Measurements from ENCODE around the gene TMEM151B.
A peak's percentile ranks its signal among the peaks of the same experiment; 100 is the strongest.

Gene TMEM151B

DNA sequence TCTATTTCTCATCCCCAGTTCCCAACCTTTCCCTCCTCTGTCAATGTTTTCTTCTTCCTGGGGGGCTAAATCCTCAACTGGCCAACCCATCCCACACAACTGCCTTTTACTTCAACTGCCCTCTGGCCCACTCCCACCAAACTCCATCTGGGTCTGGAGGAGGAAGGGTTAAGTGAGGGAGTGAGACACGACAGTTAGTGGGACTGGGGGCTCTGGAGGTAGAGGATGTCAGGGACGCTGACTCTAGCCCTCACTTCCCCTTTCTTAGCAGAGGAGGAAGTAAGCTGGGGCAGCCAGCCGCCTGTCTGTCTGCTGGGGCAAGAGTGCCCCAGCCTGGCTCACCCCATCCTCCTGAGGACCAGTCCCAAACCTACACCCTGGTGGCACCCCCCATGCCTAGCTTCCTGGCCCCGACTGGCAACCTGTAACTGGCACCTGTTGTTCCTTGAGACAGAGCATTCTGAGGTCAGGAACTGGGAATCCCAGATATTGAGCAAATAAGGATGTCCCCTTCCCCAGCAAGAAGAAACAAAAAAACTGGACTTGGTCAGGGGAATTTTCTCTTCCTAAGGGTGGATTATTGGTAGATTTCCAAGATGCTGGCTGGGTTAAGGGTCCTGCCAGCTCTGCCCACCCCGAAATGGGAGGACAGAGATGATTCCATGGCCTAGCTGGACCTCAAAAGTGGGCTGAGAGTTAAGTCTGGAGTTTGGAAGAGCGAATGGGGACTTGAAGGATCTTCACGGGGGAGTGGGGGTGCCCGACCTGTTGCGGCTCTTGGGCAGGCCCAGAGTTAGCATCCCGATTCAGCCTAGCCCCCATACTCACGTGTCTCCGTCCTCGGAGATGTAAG is 5.9 kb upstream of the TMEM151B start:
- ATAC-seq, result peak; percentile 37
- DNase-seq, result peak; percentile 53

DNA sequence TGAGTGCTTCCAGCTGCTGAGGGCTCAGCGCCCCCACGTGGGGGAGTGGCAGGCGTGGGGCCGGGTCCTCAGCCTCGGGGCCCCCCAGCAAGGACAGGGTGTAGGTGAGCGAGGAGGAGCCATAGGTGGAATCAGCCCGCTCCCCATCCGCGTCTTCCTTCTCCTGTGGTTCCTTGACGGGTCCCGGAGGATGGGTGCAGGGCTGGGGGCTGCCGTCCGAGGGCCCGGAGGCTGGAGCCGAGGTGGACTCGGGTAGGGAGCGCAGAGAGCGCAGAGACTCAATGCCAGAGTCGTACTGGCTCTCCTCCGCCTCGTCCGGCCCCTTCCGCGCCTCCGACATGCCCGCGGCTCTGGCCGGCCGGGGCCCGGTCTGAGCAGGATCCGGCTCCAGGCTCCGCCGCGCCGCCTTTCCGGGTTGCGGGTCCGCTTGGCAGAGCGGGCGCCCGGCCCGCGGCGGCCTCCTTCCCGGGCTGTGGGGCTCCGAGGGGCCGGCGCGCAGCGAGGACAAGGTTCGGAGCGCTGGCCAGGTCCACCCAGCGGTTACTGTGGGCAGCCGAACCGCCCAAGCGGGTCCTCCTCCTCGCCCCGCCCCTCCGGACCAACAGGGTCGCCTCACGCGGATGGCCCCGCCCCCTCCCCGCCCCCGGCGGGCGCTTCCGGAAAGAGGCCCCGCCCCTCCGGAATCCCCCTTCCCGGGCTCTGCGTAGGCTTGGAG is 5.1 kb upstream of the TMEM151B start, which contains the start of gene NFKBIE:
NFKBIE (minus strand) TSS at position 545 of the 715 bp plus-strand sequence; CDS start at position 340, 205 bp downstream.
- DNase-seq, result peak; percentile 98
- ATAC-seq, result peak; percentile 67

DNA sequence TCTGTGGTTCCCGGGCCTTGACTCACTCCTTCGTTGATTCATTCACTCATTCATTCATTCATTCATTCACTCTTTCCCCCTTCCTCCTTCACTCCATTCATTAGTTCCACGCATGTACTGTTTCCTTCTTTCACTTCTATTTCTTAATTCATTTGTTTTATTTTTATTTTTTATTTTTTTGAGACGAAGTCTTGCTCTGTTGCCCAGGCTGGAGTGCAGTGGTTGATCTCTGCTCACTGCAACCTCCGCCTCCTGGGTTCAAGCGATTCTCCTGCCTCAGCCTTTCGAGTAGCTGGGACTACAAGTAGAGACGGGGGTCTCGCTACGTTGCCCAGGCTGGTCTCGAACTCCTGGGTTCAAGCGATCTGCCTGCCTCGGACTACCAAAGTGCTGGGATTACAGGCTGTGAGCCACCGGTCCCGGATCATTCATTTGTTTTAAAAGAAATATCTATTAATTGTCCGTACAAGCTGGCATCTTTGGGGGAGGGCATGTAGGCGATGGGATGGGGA is 4.5 kb upstream of the TMEM151B start:
- no peak for ATAC-seq
- no peak for DNase-seq

- ATAC-seq (no peak), DNase-seq (no peak)
Measured at GRCh38 chr6:44266347-44266746, 3.9 kb upstream of the TMEM151B start.

DNA sequence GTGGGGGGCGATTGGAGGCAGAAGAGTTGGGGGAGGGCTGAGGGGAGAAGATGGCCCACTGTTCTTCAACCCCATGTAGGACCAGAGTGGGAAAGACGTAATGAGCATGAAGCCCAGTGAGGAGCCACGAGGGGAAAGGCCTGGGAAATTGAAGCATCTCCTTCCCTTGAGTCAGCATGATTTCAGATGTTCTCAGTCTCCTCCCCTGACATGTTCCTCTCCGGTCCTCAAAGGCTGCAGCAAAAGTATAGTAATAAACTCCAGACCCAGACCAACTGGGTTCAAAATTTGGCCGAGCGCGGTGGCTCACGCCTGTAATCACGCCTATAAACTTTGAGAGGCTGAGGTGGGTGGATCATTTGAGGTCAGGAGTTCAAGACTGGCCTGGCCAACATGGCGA is 3.0 kb upstream of the TMEM151B start:
- no peak for DNase-seq
- no peak for ATAC-seq

DNA sequence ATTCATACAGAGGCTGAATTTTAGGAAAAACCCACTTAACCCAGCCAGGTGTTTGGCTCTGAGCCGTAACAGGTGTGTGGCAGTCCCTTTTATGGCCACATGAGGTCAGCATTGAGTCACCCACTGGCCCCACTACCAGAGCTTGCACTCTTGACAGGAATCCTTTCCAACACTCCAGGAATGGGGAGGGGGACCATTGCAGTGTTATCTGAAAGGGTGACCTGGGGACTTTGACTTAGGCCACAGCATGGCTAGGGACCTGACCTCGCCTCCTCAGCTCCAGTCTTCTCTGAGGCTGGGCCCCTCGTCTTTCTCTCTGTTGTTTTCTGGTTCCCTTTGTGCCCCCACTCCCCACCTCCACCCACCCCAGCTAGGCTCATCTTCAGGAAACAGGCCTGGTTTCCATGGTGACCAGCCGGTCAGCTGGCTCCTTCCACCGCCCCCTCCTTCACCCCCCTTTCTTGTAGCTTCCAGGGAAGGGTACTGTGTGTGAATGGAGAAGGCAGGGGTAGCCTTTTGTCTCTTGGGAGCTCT is 2.1 kb upstream of the TMEM151B start:
- ATAC-seq, result no peak

GRCh38 chr6:44269178-44269920 is 901 bp upstream of the TMEM151B start:
- DNase-seq (no peak), ATAC-seq (no peak)

More for the DNA sequence above, 2.1 kb upstream of the TMEM151B start:
- DNase-seq, result peak; percentile 70

DNA sequence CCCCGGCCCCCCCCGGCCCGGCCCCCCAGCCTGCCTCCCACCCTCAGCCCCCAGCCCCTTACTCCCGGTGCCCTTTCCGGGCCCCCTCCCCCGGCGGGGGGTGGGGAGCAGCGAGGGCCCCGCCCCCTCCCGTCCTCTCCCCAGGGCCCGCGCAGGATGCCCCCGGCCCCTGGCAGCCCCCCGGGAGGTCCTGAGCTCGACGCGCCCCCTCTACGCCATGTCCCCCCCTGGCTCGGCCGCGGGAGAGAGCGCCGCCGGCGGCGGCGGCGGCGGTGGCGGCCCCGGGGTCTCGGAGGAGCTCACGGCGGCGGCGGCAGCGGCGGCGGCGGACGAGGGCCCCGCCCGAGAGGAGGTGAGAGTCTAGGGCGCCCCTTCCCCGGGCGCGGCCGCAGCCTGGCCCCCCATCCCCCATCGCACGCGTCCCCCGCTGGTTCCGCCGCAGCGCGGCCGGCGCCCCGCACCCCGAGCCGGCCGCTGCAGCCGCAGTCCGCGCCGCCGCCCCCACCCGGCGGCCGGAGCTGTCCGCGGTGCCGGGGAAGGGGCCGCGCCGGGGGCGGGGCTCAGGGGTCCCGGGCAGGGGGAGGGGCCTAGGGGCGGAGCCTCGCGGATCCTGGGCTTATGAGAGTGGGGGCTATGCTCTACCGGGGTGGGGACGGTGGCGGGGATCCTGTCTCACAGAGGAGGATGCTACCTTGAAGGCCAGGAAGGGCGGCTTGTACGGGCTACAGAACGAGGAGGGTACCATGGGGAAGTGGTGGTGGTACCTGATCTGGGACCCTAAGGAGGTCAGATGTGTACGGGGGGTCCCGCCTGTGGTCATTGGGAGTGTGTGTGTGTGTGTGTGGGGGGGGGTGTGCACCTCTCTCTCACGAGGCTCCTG is 516 bp downstream of the TMEM151B start:
- DNase-seq, result no peak

GRCh38 chr6:44271406-44271723 is 1.1 kb downstream of the TMEM151B start:
- no peak for ATAC-seq
- DNase-seq, result no peak

More for the DNA sequence above, 516 bp downstream of the TMEM151B start:
- ATAC-seq, result no peak

- DNase-seq, result no peak
- no peak for ATAC-seq
Measured at GRCh38 chr6:44271914-44272313, 1.7 kb downstream of the TMEM151B start.

DNA sequence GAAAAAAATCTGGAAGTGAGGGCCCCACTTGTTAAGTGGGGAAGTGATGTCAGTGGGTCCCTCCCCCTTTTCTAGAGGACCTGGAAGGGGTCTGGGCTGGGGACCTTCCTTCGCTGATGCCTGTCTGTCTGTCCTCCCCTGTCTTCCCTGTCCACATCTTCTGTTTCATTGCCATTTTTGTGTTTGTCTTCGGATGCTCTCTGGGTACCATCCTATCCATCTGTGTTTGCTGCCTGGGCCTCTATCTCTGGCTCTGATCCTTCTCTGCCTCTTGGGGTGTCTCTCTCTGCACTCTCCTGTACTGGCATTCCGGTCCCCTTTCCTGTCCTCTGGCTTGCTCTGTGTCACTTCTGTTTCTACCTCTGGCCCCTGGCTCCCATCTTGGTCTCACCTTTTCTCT is 2.3 kb downstream of the TMEM151B start:
- no peak for DNase-seq
- no peak for ATAC-seq

GRCh38 chr6:44272999-44273566 is 2.8 kb downstream of the TMEM151B start:
- DNase-seq (no peak), ATAC-seq (no peak)

DNA sequence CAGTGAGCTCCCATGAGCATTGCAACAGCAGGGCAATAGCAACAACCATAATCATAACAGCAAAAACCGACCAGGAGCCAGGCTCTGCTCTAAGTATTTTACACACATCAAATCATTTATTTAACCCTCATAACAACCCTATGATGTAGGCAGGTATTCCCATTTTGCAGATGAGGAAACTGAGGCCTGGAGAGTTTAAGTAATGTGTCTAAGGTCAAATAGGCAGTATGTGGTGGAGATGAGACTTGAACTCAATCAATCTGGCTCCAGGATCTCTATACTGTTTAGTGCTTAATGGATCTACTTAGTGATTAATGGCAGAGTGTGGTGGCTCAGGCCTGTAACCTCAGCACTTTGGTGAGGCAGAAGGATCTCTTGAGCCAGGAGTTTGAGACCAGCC is 3.4 kb downstream of the TMEM151B start:
- DNase-seq (no peak), ATAC-seq (no peak)

DNA sequence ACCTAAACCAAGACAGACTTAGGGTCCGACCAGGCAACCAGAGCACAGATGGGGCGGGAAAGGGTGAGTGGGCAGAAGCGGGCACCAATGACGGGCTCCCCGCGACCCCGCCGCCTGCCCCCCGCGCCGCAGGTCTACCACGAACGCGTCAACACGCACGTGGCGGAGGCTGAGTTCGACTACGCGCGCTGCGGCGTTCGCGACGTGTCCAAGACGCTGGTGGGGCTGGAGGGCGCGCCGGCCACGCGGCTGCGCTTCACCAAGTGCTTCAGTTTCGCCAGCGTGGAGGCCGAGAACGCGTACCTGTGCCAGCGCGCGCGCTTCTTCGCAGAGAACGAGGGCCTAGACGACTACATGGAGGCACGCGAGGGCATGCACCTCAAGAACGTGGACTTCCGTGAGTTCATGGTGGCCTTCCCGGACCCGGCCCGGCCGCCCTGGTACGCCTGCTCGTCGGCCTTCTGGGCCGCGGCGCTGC is 5.1 kb downstream of the TMEM151B start:
- ATAC-seq (no peak), DNase-seq (no peak)

- ATAC-seq (peak; percentile 68), DNase-seq (peak; percentile 36)
Measured at GRCh38 chr6:44275749-44276648, 5.7 kb downstream of the TMEM151B start.

DNA sequence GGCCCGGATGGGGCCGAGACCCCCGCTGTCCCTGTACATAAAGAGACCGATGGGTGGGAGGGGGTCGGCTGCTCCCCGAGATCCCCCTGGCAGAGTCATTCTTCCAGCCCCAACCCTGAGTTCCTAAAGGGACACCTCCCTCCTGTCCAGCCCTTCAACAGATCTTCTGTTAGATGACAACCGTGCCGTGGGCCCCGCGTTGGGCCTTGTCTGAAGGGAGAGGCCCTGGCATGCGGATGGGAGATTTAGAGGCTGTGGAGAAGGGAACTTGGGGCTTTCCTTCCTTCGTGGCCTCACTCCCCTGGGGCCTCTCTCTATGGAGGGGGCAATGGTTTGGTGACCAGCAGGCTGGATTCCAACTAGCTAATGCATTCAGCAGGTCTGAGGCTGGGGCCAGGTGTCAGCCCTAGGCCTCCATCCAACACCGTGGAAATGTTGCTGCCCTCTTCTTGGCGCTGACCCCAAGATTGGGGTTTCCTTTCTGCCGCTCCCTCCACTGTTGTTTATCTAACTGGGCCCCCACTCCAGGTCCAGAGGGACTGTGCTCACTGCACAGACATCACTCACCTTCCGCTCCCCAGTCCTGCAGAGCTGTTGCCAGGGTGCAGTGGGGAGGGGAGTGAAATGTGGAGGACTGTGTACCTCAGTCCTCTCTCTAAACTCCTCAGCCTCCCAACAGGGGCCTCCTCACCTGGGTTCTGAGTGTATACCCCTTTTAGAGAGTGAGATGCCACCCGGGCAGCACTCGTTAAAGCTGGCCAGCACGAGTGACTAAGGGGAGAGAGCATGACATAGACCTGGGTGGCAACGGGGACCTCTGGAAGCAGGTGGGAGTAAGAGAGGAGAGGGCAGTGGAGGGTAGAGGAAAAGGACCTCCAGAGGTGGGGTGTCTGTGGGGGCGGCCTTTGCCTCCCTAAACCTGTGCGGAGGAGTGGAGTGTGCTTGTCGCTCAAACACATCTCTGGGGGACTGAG is 6.7 kb downstream of the TMEM151B start:
- no peak for ATAC-seq

DNA sequence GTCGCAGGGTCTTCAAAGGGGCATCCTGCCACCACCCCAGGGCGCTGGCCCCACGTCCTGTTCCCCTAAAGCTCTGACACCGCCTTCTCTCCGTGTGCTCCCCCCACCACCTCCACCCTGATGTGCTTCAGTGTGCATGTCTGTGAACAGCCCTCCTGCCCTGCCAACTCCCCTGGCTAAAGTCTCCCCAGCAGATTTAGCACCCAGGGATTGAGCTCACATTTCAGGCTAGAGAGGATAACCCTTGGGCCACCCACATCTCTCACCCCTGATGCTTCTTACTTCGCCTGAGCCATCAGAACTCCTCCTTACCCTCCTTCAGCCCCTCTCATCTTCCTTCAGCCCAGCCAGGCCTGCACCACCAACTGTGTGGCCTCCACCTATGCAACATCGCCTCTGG is 7.5 kb downstream of the TMEM151B start:
- ATAC-seq (no peak), DNase-seq (no peak)

More for the DNA sequence above, 6.7 kb downstream of the TMEM151B start:
- no peak for DNase-seq

DNA sequence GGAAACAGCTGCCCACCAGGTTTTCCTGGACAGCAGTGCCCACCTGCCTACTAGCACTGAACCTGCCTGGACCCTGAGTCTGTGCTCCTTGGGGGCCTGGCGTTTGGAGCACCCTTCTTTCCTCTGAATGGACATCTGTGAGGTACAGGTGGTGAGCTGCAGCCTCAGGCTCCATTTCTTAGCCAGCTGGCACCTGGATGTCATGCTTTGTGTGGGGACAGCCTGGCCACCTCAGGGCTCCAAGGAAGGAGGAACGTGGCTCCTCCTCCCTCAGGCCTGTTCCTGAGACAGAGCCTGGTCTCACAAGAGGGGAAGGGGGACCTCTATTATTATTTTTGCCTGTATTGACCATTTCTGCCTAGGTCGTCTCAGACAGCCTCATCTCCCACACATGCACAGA is 8.1 kb downstream of the TMEM151B start:
- ATAC-seq (no peak), DNase-seq (no peak)

All from stimulated activated naive CD8-positive, alpha-beta T cell treated with anti-CD3 and anti-CD28 coated beads, Interleukin-15, Interleukin-2, amounts not matched to agents 100 U/mL and 50 U/mL, for 24 hours (primary cell).